Adrenal gland (tissue), 5 donors: ENCODE data around the gene UBE2D4.

Experiments
- CTCF ChIP-seq, 6 experiments: fragments of 450-650 bp in 4 of 6; fragments of 200-600 bp in 2 of 6; sonication (generic) in 1 of 6; IDR thresholded peaks; 1 replicate in 5 of 6; 2 replicates in 1 of 6; pipeline versions ENCODE4 v1.5.1 to v1.8.0; 2016 to 2021; ENCODE audit warnings: antibody characterized with exemption in 6 of 6, mild to moderate bottlenecking in 2 of 6, moderate library complexity in 1 of 6
- POLR2A ChIP-seq, 2 donors: fragments of 450-650 bp; IDR thresholded peaks; one replicate each; pipeline ENCODE4 v1.6.1; 2017; ENCODE audit warnings: antibody characterized with exemption in 2 of 2, mild to moderate bottlenecking in 2 of 2, moderate library complexity in 1 of 2
- donor health status: DM: no; HTN: no; CAD: no.

- no peak for TF ChIP-seq CTCF (IDR thresholded peaks at IDR 0.05)
- TF ChIP-seq POLR2A (IDR thresholded peaks at IDR 0.05) = no peak
These were observed 48.0 kb upstream of the UBE2D4 start for GRCh38 chr7:43877968-43878864.
